Mesothelial cell of epicardium (in vitro differentiated cells): ENCODE measurements around the gene PROKR2. TPM values are rescaled to one million over a fixed set of nuclear protein-coding genes. Genes with fewer than 3 reads are reported as not detected.

Experiments used
- total RNA-seq: library from RNA; stranded (reverse); gene quantifications from 3 replicates; pipeline ENCODE4 v1.2.1, GENCODE V29; 2021

PROKR2 gene
- total RNA-seq, 1 donor from 2014 or later = 2.3 TPM

Other genes with a start within 250 kb of the PROKR2 start
- gene TMEM230, start 203.9 kb downstream of the PROKR2 start, total RNA-seq = 60.7 to 66.5 TPM (median 64.7 TPM) in 3 replicates
- 82.6 to 89.8 TPM (median 87.5 TPM) in 3 replicates for gene PCNA, start 197.0 kb downstream of the PROKR2 start, total RNA-seq
- 41.6 to 44.9 TPM (median 42.2 TPM) in 3 replicates for gene CDS2, start 189.9 kb downstream of the PROKR2 start, total RNA-seq